H1 (cell line): ENCODE results near the gene IRS1. TPM values are rescaled to one million over a fixed set of nuclear protein-coding genes. Genes with fewer than 3 reads are reported as not detected.
A peak's percentile ranks its signal among the peaks of the same experiment; 100 is the strongest.

Experiments
- CTCF ChIA-PET: fragments of 300-600 bp; sonication (Branson Sonifier 250); formaldehyde crosslinking; loops from one replicate; lab custom pipeline; 2021; ENCODE audit not compliant: partially characterized antibody; lab: Charles Lee
- POLR2A ChIA-PET: fragments of 300-600 bp; sonication (Branson Sonifier 250); formaldehyde crosslinking; loops from one replicate; lab custom pipeline; 2021; ENCODE audit warnings: inconsistent platforms; ENCODE audit not compliant: partially characterized antibody; lab: Charles Lee
- DNase-seq, 2 experiments: peaks; one replicate each; pipeline versions ENCODE4 v3.0.0 to v3.0.0-alpha.2; 2010 to 2022; ENCODE audit warnings: low spot score in 2 of 2, low read depth in 1 of 2, mixed read lengths in 1 of 2
- FAIRE-seq: peaks from 2 replicates; lab custom pipeline; 2011; peaks lifted over from hg19 to GRCh38; lab: Jason Lieb, UNC
- H2AFZ ChIP-seq: 2 replicates; pipeline ENCODE4 v1.8.1; 2012; ENCODE audit warnings: low read length, inconsistent platforms
- H2AK5ac ChIP-seq: 2 replicates; pipeline ENCODE4 v1.6.1; 2013; ENCODE audit warnings: low read depth, low read length
- H2BK120ac ChIP-seq: replicated peaks from 2 replicates; pipeline ENCODE3; 2013; ENCODE audit warnings: low read depth, low read length, inconsistent platforms
- H2BK12ac ChIP-seq: 2 replicates; pipeline ENCODE4 v1.6.1; 2013; ENCODE audit warnings: low read depth, low read length
- H2BK15ac ChIP-seq: 2 replicates; pipeline ENCODE4 v1.6.1; 2013; ENCODE audit warnings: low read length
- H2BK20ac ChIP-seq: 2 replicates; pipeline ENCODE4 v1.6.1; 2013; ENCODE audit warnings: low read length
- H2BK5ac ChIP-seq: 2 replicates; pipeline ENCODE4 v1.6.1; 2013; ENCODE audit warnings: low read depth, low read length
- H3K14ac ChIP-seq: 2 replicates; pipeline ENCODE4 v1.6.1; 2013; ENCODE audit warnings: inconsistent platforms; ENCODE audit not compliant: insufficient read length
- H3K18ac ChIP-seq: 2 replicates; pipeline ENCODE4 v1.6.1; 2013; ENCODE audit warnings: low read length; ENCODE audit errors: extremely low read depth
- H3K23ac ChIP-seq: 2 replicates; pipeline ENCODE4 v1.6.1; 2013; ENCODE audit warnings: inconsistent platforms; ENCODE audit not compliant: insufficient read length
- H3K23me2 ChIP-seq: 2 replicates; pipeline ENCODE4 v1.6.1; 2013; ENCODE audit warnings: low read depth, low read length
- H3K27ac ChIP-seq: 2 replicates; pipeline ENCODE4 v1.6.1; 2011; ENCODE audit warnings: low read depth, low read length, inconsistent platforms
- H3K27me3 ChIP-seq, 4 experiments: replicated peaks in 1 of 4; 1 replicate in 1 of 4; 2 replicates in 3 of 4; pipeline versions ENCODE4 v1.6.1 to v1.8.1; 2011 to 2013; ENCODE audit warnings: low read length in 3 of 4, mild to moderate bottlenecking in 3 of 4, inconsistent platforms in 2 of 4, mixed read lengths in 2 of 4, moderate library complexity in 1 of 4; ENCODE audit not compliant: control insufficient read depth in 3 of 4, insufficient read depth in 3 of 4; ENCODE audit errors: extremely low read depth in 1 of 4
- H3K36me3 ChIP-seq, 4 experiments: 2 replicates each; pipeline versions ENCODE4 v1.6.1 to v1.8.1; 2011 to 2013; ENCODE audit warnings: mild to moderate bottlenecking in 4 of 4, low read length in 3 of 4, moderate library complexity in 2 of 4, control low read depth in 1 of 4, inconsistent platforms in 1 of 4; ENCODE audit not compliant: insufficient read depth in 4 of 4, control insufficient read depth in 2 of 4
- H3K4ac ChIP-seq: replicated peaks from 2 replicates; pipeline ENCODE3; 2013; ENCODE audit warnings: low read length, low read depth, mixed read lengths, inconsistent platforms; ENCODE audit not compliant: insufficient read length
- H3K4me1 ChIP-seq, 4 experiments: replicated peaks in 1 of 4; 1 replicate in 1 of 4; 2 replicates in 3 of 4; pipeline versions ENCODE4 v1.6.1 to v1.8.1; 2011 to 2013; ENCODE audit warnings: low read length in 3 of 4, inconsistent platforms in 2 of 4, mixed read lengths in 1 of 4; ENCODE audit not compliant: insufficient read depth in 4 of 4, control insufficient read depth in 3 of 4
- H3K4me2 ChIP-seq, 2 experiments: 2 replicates each; pipeline versions ENCODE4 v1.6.1 to v1.8.1; 2011 to 2013; ENCODE audit warnings: low read depth in 2 of 2, low read length in 2 of 2, control low read depth in 1 of 2, inconsistent platforms in 1 of 2, mild to moderate bottlenecking in 1 of 2; ENCODE audit not compliant: insufficient read depth in 1 of 2
- H3K4me3 ChIP-seq, 4 experiments: fragments of 200-600, 300-600 bp in 1 of 4; sonication (generic), shearing (Covaris generic), sonication (Bioruptor Twin) in 1 of 4; 2 replicates each; pipeline versions ENCODE4 v1.5.1 to v1.8.1; 2011 to 2016; ENCODE audit warnings: low read length in 4 of 4, low read depth in 3 of 4, control low read depth in 2 of 4, inconsistent platforms in 2 of 4, mild to moderate bottlenecking in 2 of 4, mixed read lengths in 1 of 4, moderate library complexity in 1 of 4; ENCODE audit not compliant: insufficient read depth in 2 of 4; ENCODE audit errors: extremely low read depth in 1 of 4
- H3K56ac ChIP-seq: replicated peaks from 2 replicates; pipeline ENCODE3; 2013; ENCODE audit warnings: low read depth, mild to moderate bottlenecking, mixed read lengths, low read length, inconsistent platforms; ENCODE audit not compliant: insufficient read length
- H3K79me1 ChIP-seq: 2 replicates; pipeline ENCODE4 v1.6.1; 2013; ENCODE audit warnings: low read depth, low read length, control low read depth
- H3K79me2 ChIP-seq, 2 experiments: 2 replicates each; pipeline versions ENCODE4 v1.6.1 to v1.8.1; 2012 to 2013; ENCODE audit warnings: low read length in 2 of 2, mild to moderate bottlenecking in 2 of 2, inconsistent platforms in 1 of 2; ENCODE audit not compliant: insufficient read depth in 2 of 2, control insufficient read depth in 1 of 2
- H3K9ac ChIP-seq, 4 experiments: replicated peaks in 1 of 4; 1 replicate in 1 of 4; 2 replicates in 3 of 4; pipeline versions ENCODE4 v1.6.1 to v1.8.1; 2011 to 2013; ENCODE audit warnings: low read depth in 3 of 4, low read length in 3 of 4, control low read depth in 2 of 4, mild to moderate bottlenecking in 2 of 4, moderate library complexity in 2 of 4, inconsistent platforms in 1 of 4; ENCODE audit errors: extremely low read depth in 1 of 4
- H3K9me3 ChIP-seq, 2 experiments: 2 replicates each; pipeline versions ENCODE4 v1.6.1 to v1.8.1; 2012 to 2013; ENCODE audit warnings: mild to moderate bottlenecking in 2 of 2, moderate library complexity in 2 of 2, control low read depth in 1 of 2, inconsistent platforms in 1 of 2, low read depth in 1 of 2, low read length in 1 of 2, mixed read lengths in 1 of 2; ENCODE audit not compliant: insufficient read depth in 2 of 2
- H4K20me1 ChIP-seq, 2 experiments: replicated peaks in 1 of 2; 2 replicates each; pipeline versions ENCODE3 to v1.8.1; 2011 to 2013; ENCODE audit warnings: inconsistent platforms in 2 of 2, low read length in 2 of 2, mild to moderate bottlenecking in 1 of 2; ENCODE audit not compliant: insufficient read depth in 2 of 2, control insufficient read depth in 1 of 2
- H4K5ac ChIP-seq: 2 replicates; pipeline ENCODE4 v1.6.1; 2013; ENCODE audit warnings: low read length, low read depth, mixed read lengths, inconsistent platforms; ENCODE audit not compliant: insufficient read length
- H4K8ac ChIP-seq: 2 replicates; pipeline ENCODE4 v1.8.0; 2013; ENCODE audit warnings: mild to moderate bottlenecking, moderate library complexity, low read length, inconsistent platforms; ENCODE audit not compliant: insufficient read depth; ENCODE audit errors: extremely low read depth
- H4K91ac ChIP-seq: replicated peaks from 2 replicates; pipeline ENCODE3; 2013; ENCODE audit warnings: low read length, mixed read lengths, inconsistent platforms; ENCODE audit not compliant: insufficient read length
- CTBP2 ChIP-seq: IDR thresholded peaks from 2 replicates; pipeline ENCODE4 v1.7.0; 2011; ENCODE audit warnings: borderline replicate concordance, mild to moderate bottlenecking, moderate library complexity, mixed read lengths, low read length; ENCODE audit not compliant: insufficient read depth, insufficient read length
- JUN ChIP-seq: IDR thresholded peaks from 2 replicates; pipeline ENCODE4 v1.6.1; 2011; ENCODE audit warnings: low read depth, mild to moderate bottlenecking, improper control_type of control experiment, low read length
- POU5F1 ChIP-seq: IDR thresholded peaks from 2 replicates; pipeline ENCODE4 v1.6.1; 2011; ENCODE audit warnings: low read depth, mild to moderate bottlenecking, low read length, moderate library complexity
- SIX5 ChIP-seq: IDR thresholded peaks from 2 replicates; pipeline ENCODE4 v1.6.1; 2011; ENCODE audit warnings: mild to moderate bottlenecking, low read depth, low read length
- SP1 ChIP-seq: IDR thresholded peaks from 2 replicates; pipeline ENCODE4 v1.6.1; 2011; ENCODE audit warnings: low read depth, low read length
- SP2 ChIP-seq: IDR thresholded peaks from 2 replicates; pipeline ENCODE4 v1.6.1; 2012; ENCODE audit warnings: mild to moderate bottlenecking, low read length, inconsistent platforms
- WGBS, 2 experiments: shearing (Covaris generic) in 1 of 2; methylation state at CpG; one replicate each; pipeline versions ENCODE4 v1.1.6 to v1.1.7; 2013 to 2015; ENCODE audit warnings: low lambda C conversion rate in 2 of 2, mixed read lengths in 2 of 2, inconsistent platforms in 1 of 2, low coverage in 1 of 2, missing lambda C conversion rate in 1 of 2; ENCODE audit not compliant: insufficient replicate concordance in 2 of 2, insufficient coverage in 1 of 2, insufficient read length in 1 of 2; ENCODE audit errors: extremely low coverage in 1 of 2, missing lambda C conversion rate in 1 of 2; 5-methylcytosine and 5-hydroxymethylcytosine counted together
- polyA plus RNA-seq, 7 experiments: library from polyadenylated mRNA; depleted of rRNA in 3 of 7; stranded (reverse) in 5 of 7; unstranded in 2 of 7; fragments of >200 nt in 5 of 7; fragments of 200-250 nt in 2 of 7; gene quantifications; 1 replicate in 5 of 7; 2 replicates in 1 of 7; 4 replicates in 1 of 7; pipeline versions ENCODE4 v1.2.1 to v1.2.3, GENCODE V29; 2011 to 2013; ENCODE audit warnings: missing spikeins in 2 of 7, mixed read lengths in 2 of 7
- total RNA-seq: library from RNA; stranded (reverse); fragmentation: NEBNext Ultra II Directional; extraction: Animal tissue kit (Norgen Biotek cat#: 25700); gene quantifications from 2 replicates; pipeline ENCODE4 v1.2.1, GENCODE V29; 2021

IRS1 gene
- total and polyA plus RNA-seq, 2 of the 8 experiments (the other 6 are each of a cell fraction or from before 2014, with no cell fraction given) = 9.1 to 26.9 TPM

DNA sequence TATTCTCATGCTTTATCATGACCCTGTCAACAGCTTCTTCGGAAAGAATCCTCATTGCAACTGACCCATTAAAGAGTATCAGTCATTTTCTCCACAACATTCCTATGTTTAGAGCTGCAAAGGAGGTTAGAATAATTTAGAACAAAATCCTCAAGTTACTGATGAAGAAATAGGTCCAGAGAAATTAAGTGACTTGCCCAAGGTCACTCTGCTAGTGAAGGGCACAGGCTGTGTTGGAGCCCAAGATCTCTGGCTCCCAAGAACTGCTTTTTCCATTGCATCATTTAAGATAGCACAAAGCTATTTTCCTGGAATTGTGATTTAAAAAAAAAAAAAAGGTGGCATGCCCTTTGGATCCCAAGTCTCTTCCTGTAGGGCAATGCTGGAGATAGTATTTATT lies 9.6 kb downstream of the IRS1 start:
- DNase-seq = no peak
- no peak overlapping the region for H3K56ac ChIP-seq
- peaks cover 0 to 10% (median 0%) of the 10 kb centered on the region in 4 experiments; a peak in 1 of 8 replicates for H3K36me3 ChIP-seq
- no peak overlapping the region for H2BK15ac ChIP-seq
- H2BK20ac ChIP-seq = no peak overlapping the region
- no peak overlapping the region for H2BK5ac ChIP-seq
- H3K4me3 ChIP-seq = peak overlapping the region in 1 of 4 experiments; percentile 59; a peak in 1 of 8 replicates
- no peaks in the 10 kb centered on the region for H4K20me1 ChIP-seq
- H4K5ac ChIP-seq = no peak overlapping the region
- H4K8ac ChIP-seq = no peak overlapping the region
- FAIRE-seq = no peak
- H3K4me2 ChIP-seq = peak overlapping the region in 1 of 2 experiments; percentile 95; a peak in 1 of 4 replicates
- peaks cover 0 to 76% of the 10 kb centered on the region in 2 experiments; a peak in 3 of 4 replicates for H3K79me2 ChIP-seq
- no peaks in the 10 kb centered on the region for H3K27me3 ChIP-seq
- no peak overlapping the region for H3K9ac ChIP-seq
- no peak overlapping the region for H2AK5ac ChIP-seq
- H3K9me3 ChIP-seq = no peaks in the 10 kb centered on the region
- CTCF ChIA-PET = interaction anchor here (0.6 to 1.8 kb wide), 6 partner anchors 11 to 574 kb away, joined by 3 to 10 read pairs (median 3); no protein-coding TSS in a partner anchor
- no peak overlapping the region for H2BK120ac ChIP-seq
- H3K23me2 ChIP-seq = peaks cover 7% of the 10 kb centered on the region; the same call in 1 of the 2 replicates
- H3K4ac ChIP-seq = no peak overlapping the region
- H3K27ac ChIP-seq = no peak overlapping the region
- no peak overlapping the region for H3K14ac ChIP-seq
- no peak overlapping the region for H4K91ac ChIP-seq
- WGBS, 2 experiments = 94% methylated on average over 1 of the region's 1 CpG; no CpG with 5 or more reads in 1 of the 2 experiments
- no peak for TF ChIP-seq SIX5
- TF ChIP-seq SP2 = no peak
- TF ChIP-seq CTBP2 = no peak
- TF ChIP-seq POU5F1 = no peak
- no peak for TF ChIP-seq JUN
- TF ChIP-seq SP1 = no peak
- H3K79me1 ChIP-seq = no peaks in the 10 kb centered on the region
- H3K4me1 ChIP-seq = peaks cover 9 to 14% (median 10%) of the 10 kb centered on the region in 4 experiments
- no peak overlapping the region for H3K18ac ChIP-seq
- H2BK12ac ChIP-seq = no peak overlapping the region; the same call in 1 of the 2 replicates
- POLR2A ChIA-PET = interaction anchor here (1.0 to 1.5 kb wide), 5 partner anchors 8 to 306 kb away, joined by 3 to 6 read pairs (median 3); partner anchors contain the start of gene RHBDD1
- no peak overlapping the region for H3K23ac ChIP-seq
- no peak overlapping the region for H2AFZ ChIP-seq
